IMR-90 (cell line): ENCODE measurements around the gene CASK. TPM values are rescaled to one million over a fixed set of nuclear protein-coding genes. Genes with fewer than 3 reads are reported as not detected.

Experiments used
- ATAC-seq: fragments of 200-7000 bp; cut with Tn5 transposase; 2 replicates; pipeline ENCODE4 v1.9.1; 2020; ENCODE audit warnings: low read depth, mild to moderate bottlenecking, moderate library complexity
- BruUV-seq: library from RNA; stranded (reverse); fragments of 400-500 nt; replicated peaks from 2 replicates; lab custom pipeline; 2021; lab: Mats Ljungman, UMichigan
- CTCF ChIA-PET: fragments of 300-600 bp; formaldehyde crosslinking; extraction: SDS; loops from one replicate; lab custom pipeline; 2021; ENCODE audit warnings: antibody characterized with exemption; lab: Yijun Ruan, JAX
- POLR2A ChIA-PET: fragments of 300-600 bp; sonication (Branson Sonifier 250); formaldehyde crosslinking; loops from one replicate; lab custom pipeline; 2022; ENCODE audit warnings: antibody characterized with exemption; ENCODE audit not compliant: unreplicated experiment; lab: Charles Lee
- DNase-seq: peaks from one replicate; pipeline ENCODE4 v3.0.0; 2013
- H2AFZ ChIP-seq: replicated peaks from 2 replicates; pipeline ENCODE3; 2013; ENCODE audit warnings: low read length, mild to moderate bottlenecking; ENCODE audit not compliant: poor library complexity
- H2AK5ac ChIP-seq: 2 replicates; pipeline ENCODE4 v1.6.1; 2013; ENCODE audit warnings: low read depth, low read length, inconsistent platforms
- H2AK9ac ChIP-seq: replicated peaks from 2 replicates; pipeline ENCODE3; 2013; ENCODE audit warnings: mild to moderate bottlenecking, low read depth, low read length, moderate library complexity; ENCODE audit not compliant: poor library complexity
- H2BK120ac ChIP-seq: 2 replicates; pipeline ENCODE4 v1.6.1; 2013; ENCODE audit warnings: low read depth, low read length, inconsistent platforms
- H2BK15ac ChIP-seq: 3 replicates; pipeline ENCODE4 v1.6.1; 2013; ENCODE audit warnings: low read depth, low read length, inconsistent platforms
- H2BK20ac ChIP-seq: 2 replicates; pipeline ENCODE4 v1.6.1; 2013; ENCODE audit warnings: low read depth, mild to moderate bottlenecking, inconsistent platforms, low read length, moderate library complexity
- H2BK5ac ChIP-seq: 2 replicates; pipeline ENCODE4 v1.6.1; 2013; ENCODE audit warnings: mild to moderate bottlenecking, low read depth, low read length, inconsistent platforms; ENCODE audit not compliant: poor library complexity, severe bottlenecking
- H3K14ac ChIP-seq: replicated peaks from 2 replicates; pipeline ENCODE4 v1.6.1; 2013; ENCODE audit warnings: low read depth, low read length, inconsistent platforms
- H3K18ac ChIP-seq: 2 replicates; pipeline ENCODE4 v1.6.1; 2013; ENCODE audit warnings: low read depth, low read length, control low read depth
- H3K23ac ChIP-seq: 2 replicates; pipeline ENCODE4 v1.6.1; 2013; ENCODE audit warnings: low read depth, low read length, inconsistent platforms
- H3K27ac ChIP-seq: 2 replicates; pipeline ENCODE4 v1.5.1; 2013; ENCODE audit warnings: mild to moderate bottlenecking, control low read depth, low read length; ENCODE audit not compliant: insufficient read depth
- H3K27me3 ChIP-seq: 2 replicates; pipeline ENCODE4 v1.6.1; 2013; ENCODE audit warnings: low read length; ENCODE audit not compliant: control insufficient read depth, insufficient read depth
- H3K36me3 ChIP-seq: 2 replicates; pipeline ENCODE4 v1.6.1; 2013; ENCODE audit warnings: low read length, mixed read lengths; ENCODE audit not compliant: control insufficient read depth, insufficient read depth
- H3K4ac ChIP-seq: 2 replicates; pipeline ENCODE4 v1.6.1; 2013; ENCODE audit warnings: low read depth, low read length, inconsistent platforms
- H3K4me1 ChIP-seq: 2 replicates; pipeline ENCODE4 v1.6.1; 2013; ENCODE audit warnings: low read length, mixed read lengths; ENCODE audit not compliant: control insufficient read depth, insufficient read depth
- H3K4me2 ChIP-seq: 2 replicates; pipeline ENCODE4 v1.6.1; 2013; ENCODE audit warnings: low read depth, mild to moderate bottlenecking, control low read depth, low read length, moderate library complexity
- H3K4me3 ChIP-seq: 2 replicates; pipeline ENCODE4 v1.5.1; 2013; ENCODE audit warnings: low read depth, mild to moderate bottlenecking, control low read depth, low read length, moderate library complexity; ENCODE audit not compliant: insufficient read depth
- H3K56ac ChIP-seq: 2 replicates; pipeline ENCODE4 v1.6.1; 2013; ENCODE audit warnings: low read length, inconsistent platforms; ENCODE audit not compliant: insufficient read depth; ENCODE audit errors: extremely low read depth
- H3K79me1 ChIP-seq, 2 experiments: 2 replicates each; pipeline ENCODE4 v1.6.1; 2013; ENCODE audit warnings: low read length in 2 of 2, inconsistent platforms in 1 of 2, low read depth in 1 of 2
- H3K9ac ChIP-seq: 2 replicates; pipeline ENCODE4 v1.6.1; 2013; ENCODE audit warnings: low read depth, low read length, control low read depth
- H3K9me1 ChIP-seq: 2 replicates; pipeline ENCODE4 v1.6.1; 2013; ENCODE audit warnings: low read length, inconsistent platforms; ENCODE audit not compliant: insufficient read depth
- H3K9me3 ChIP-seq: 2 replicates; pipeline ENCODE4 v1.6.1; 2013; ENCODE audit warnings: low read length; ENCODE audit not compliant: control insufficient read depth, insufficient read depth
- H4K20me1 ChIP-seq: 2 replicates; pipeline ENCODE4 v1.6.1; 2013; ENCODE audit warnings: low read length, inconsistent platforms; ENCODE audit not compliant: insufficient read depth
- H4K5ac ChIP-seq: 2 replicates; pipeline ENCODE4 v1.6.1; 2013; ENCODE audit warnings: mild to moderate bottlenecking, low read depth, low read length, control low read depth
- H4K8ac ChIP-seq, 2 experiments: 2 replicates each; pipeline ENCODE4 v1.6.1; 2013; ENCODE audit warnings: low read depth in 2 of 2, low read length in 2 of 2, control low read depth in 1 of 2, inconsistent platforms in 1 of 2
- H4K91ac ChIP-seq: 2 replicates; pipeline ENCODE4 v1.6.1; 2013; ENCODE audit warnings: low read depth, low read length, inconsistent platforms; ENCODE audit not compliant: insufficient read depth
- RAD21 ChIP-seq: IDR thresholded peaks from 2 replicates; pipeline ENCODE4 v1.6.1; 2012; ENCODE audit warnings: low read length, improper control_type of control experiment
- RFX5 ChIP-seq: IDR thresholded peaks from 2 replicates; pipeline ENCODE4 v1.8.0; 2012; ENCODE audit warnings: low read depth, mild to moderate bottlenecking, low read length, moderate library complexity
- WGBS, 2 experiments: methylation state at CpG; one replicate each; pipeline versions ENCODE4 v1.1.5 to v1.1.7; 2013; ENCODE audit warnings: missing lambda C conversion rate in 2 of 2; ENCODE audit not compliant: insufficient read length in 1 of 2; ENCODE audit errors: extremely low coverage in 2 of 2; 5-methylcytosine and 5-hydroxymethylcytosine counted together
- dilution Hi-C: fragments of 300-500 bp; cut with HindIII; formaldehyde crosslinking; loops from one replicate; pipeline ENCODE4 v1.14.3; 2018; ENCODE audit warnings: low sequenced_read_pairs; ENCODE audit not compliant: unreplicated experiment
- in situ Hi-C: fragments of 300-500 bp; cut with MboI; formaldehyde crosslinking; loops from 3 replicates; pipeline ENCODE4 v1.14.3; 2019; ENCODE audit warnings: low sequenced_read_pairs, inconsistent platforms, mixed read lengths
- intact Hi-C: fragments of 100-400 bp; cut with micrococcal nuclease; formaldehyde crosslinking; loops from 2 replicates; pipeline ENCODE4 v1.10.0; 2022
- polyA plus RNA-seq, 3 experiments: library from polyadenylated mRNA; depleted of rRNA; stranded (reverse); fragments of >200 nt; gene quantifications; 2 replicates each; pipeline ENCODE4 v1.2.3, GENCODE V29; 2012; ENCODE audit warnings: low replicate concordance in 1 of 3
- total RNA-seq: library from RNA; depleted of rRNA; stranded (reverse); fragments of >200 nt; gene quantifications from 2 replicates; pipeline ENCODE4 v1.2.3, GENCODE V29; 2012

The CASK gene
- total and polyA plus RNA-seq, 2 of the 4 experiments (the other 2 are of a cell fraction), result 9.4 to 17.7 TPM

DNA sequence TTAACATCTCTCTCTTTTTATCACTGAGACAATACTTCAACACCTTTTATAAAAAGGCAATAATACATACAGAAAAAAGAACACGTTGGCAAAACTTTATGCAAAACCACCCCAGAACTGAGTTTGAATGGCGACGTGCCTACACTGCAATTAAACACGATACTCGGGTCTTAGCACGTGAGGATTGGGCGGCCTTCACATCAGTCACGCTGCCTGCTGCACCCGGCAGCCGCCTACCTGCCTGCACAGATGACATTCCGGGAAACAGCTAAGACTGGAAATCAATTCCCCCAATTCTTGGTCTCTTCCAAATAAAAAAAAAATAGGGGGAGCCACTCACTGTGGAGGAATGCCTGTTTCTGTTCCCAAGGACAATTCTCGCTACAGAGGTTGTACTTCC is 408.0 kb downstream of the CASK start:
- Histone ChIP-seq H2BK15ac (no peak overlapping the region), H4K20me1 (no peaks in the 10 kb centered on the region), H3K18ac (no peak overlapping the region), H4K5ac (no peak overlapping the region), H3K9me3 (no peaks in the 10 kb centered on the region), H3K9ac (no peak overlapping the region), H3K79me1 (no peaks in the 10 kb centered on the region; a peak in 1 of 4 replicates), H3K36me3 (no peaks in the 10 kb centered on the region; the same call in 1 of the 2 replicates), H3K56ac (no peak overlapping the region), H3K14ac (no peak overlapping the region), H2AFZ (no peak overlapping the region), H4K91ac (no peak overlapping the region), H3K23ac (no peak overlapping the region), H3K4me2 (no peak overlapping the region), H4K8ac (no peak overlapping the region), H2AK5ac (no peak overlapping the region), H3K27me3 (peaks cover 8% of the 10 kb centered on the region; the same call in 1 of the 2 replicates), H3K4me3 (no peak overlapping the region), H2BK20ac (no peak overlapping the region), H2AK9ac (no peak overlapping the region), H2BK5ac (no peak overlapping the region), H3K4me1 (no peaks in the 10 kb centered on the region; the same call in 1 of the 2 replicates), H3K27ac (no peak overlapping the region), H2BK120ac (no peak overlapping the region), H3K4ac (no peak overlapping the region), H3K9me1 (no peaks in the 10 kb centered on the region)
- intact Hi-C loops, result no loop called here
- no TSS peak for BruUV-seq
- 58% methylated on average over 4 of the region's 12 CpGs; no CpG with 5 or more reads in 1 of the 2 experiments for WGBS, 2 experiments
- POLR2A ChIA-PET, result no interaction called here
- TF ChIP-seq RAD21 (no peak), RFX5 (no peak)
- DNase-seq, result no peak
- in situ Hi-C loops, result no loop called here
- CTCF ChIA-PET, result no interaction called here
- dilution Hi-C loops, result no loop called here
- no peak for ATAC-seq
